OCI-LY7 (cell line): ENCODE data around the gene PSMD1.

ENCODE experiments used
- EZH2phosphoT487 ChIP-seq: fragments of 200-600 bp; sonication (generic); IDR thresholded peaks from 2 replicates; pipeline ENCODE4 v1.6.1; 2018; ENCODE audit warnings: low read depth, borderline replicate concordance, mild to moderate bottlenecking, mixed run types, antibody characterized with exemption, low read length, moderate library complexity, mixed read lengths
- TF ChIP-seq, protein P1 (sequence below): fragments of 200-600 bp; sonication (generic); conservative IDR thresholded peaks from 2 replicates; pipeline ENCODE4 v1.5.1; 2014; ENCODE audit warnings: mild to moderate bottlenecking, antibody characterized with exemption, low read length, moderate library complexity, mixed read lengths

DNA sequence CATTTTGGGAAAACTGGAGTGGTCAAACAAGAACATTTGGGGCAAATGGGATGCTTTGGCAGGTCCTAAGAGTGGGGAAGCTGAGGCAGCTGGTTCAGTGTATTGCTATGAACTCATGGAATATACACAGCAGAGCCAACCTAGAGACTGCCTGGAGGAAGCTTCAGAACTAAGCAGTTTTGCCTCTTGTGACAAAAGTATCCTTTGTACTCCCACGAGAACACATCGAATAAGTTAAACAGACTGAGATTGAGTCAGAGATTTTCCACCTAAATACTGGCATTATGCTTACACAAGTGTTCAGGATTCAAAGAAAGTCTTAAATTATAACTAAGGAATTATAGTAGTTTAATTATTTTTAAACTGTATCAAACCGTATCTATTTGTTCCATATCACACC lies 136.5 kb downstream of the PSMD1 start:
- TF ChIP-seq, protein P1, sequence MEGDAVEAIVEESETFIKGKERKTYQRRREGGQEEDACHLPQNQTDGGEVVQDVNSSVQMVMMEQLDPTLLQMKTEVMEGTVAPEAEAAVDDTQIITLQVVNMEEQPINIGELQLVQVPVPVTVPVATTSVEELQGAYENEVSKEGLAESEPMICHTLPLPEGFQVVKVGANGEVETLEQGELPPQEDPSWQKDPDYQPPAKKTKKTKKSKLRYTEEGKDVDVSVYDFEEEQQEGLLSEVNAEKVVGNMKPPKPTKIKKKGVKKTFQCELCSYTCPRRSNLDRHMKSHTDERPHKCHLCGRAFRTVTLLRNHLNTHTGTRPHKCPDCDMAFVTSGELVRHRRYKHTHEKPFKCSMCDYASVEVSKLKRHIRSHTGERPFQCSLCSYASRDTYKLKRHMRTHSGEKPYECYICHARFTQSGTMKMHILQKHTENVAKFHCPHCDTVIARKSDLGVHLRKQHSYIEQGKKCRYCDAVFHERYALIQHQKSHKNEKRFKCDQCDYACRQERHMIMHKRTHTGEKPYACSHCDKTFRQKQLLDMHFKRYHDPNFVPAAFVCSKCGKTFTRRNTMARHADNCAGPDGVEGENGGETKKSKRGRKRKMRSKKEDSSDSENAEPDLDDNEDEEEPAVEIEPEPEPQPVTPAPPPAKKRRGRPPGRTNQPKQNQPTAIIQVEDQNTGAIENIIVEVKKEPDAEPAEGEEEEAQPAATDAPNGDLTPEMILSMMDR: no peak
- no peak for TF ChIP-seq EZH2phosphoT487
